ENCODE data around the gene ART5. TPM values are rescaled to one million over a fixed set of nuclear protein-coding genes. Genes with fewer than 3 reads are reported as not detected.

ART5 gene
- total RNA-seq, 4 donors from 2014 or later = 0.76 TPM; not detected in 3

DNA sequence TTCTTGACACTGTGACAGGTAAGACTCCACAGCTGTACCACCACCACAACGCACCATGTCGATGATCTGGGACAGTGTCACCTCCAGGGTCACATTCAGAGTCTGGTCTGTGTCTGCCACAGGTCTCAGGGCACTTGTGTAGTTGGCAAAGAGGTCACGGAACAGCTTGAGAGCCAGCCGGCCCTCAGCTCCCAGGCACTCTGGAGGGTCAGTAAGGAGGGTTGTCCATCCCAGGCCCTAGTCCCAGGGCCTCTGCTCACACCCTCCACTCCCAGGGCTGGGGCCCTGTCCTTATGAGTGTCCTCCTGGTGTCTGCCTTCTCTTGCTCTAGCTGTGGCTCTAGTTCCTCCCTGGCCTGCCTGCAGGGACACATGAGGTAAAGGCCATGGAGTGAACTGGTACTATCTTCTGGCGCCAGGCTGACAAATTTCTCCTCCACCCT, 28.0 kb upstream of the ART5 start:
- Histone ChIP-seq H3K27ac (no peak overlapping the region), H3K4me3 (no peak overlapping the region), H3K36me3 (peaks cover 5 to 100% (median 22%) of the 10 kb centered on the region in 3 donors), H3K9me3 (no peaks in the 10 kb centered on the region), H3K27me3 (no peaks in the 10 kb centered on the region), H3K4me1 (no peaks in the 10 kb centered on the region)
- no peak for TF ChIP-seq POLR2A (IDR thresholded peaks at IDR 0.05)
- TF ChIP-seq, protein P1, sequence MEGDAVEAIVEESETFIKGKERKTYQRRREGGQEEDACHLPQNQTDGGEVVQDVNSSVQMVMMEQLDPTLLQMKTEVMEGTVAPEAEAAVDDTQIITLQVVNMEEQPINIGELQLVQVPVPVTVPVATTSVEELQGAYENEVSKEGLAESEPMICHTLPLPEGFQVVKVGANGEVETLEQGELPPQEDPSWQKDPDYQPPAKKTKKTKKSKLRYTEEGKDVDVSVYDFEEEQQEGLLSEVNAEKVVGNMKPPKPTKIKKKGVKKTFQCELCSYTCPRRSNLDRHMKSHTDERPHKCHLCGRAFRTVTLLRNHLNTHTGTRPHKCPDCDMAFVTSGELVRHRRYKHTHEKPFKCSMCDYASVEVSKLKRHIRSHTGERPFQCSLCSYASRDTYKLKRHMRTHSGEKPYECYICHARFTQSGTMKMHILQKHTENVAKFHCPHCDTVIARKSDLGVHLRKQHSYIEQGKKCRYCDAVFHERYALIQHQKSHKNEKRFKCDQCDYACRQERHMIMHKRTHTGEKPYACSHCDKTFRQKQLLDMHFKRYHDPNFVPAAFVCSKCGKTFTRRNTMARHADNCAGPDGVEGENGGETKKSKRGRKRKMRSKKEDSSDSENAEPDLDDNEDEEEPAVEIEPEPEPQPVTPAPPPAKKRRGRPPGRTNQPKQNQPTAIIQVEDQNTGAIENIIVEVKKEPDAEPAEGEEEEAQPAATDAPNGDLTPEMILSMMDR (IDR thresholded peaks at IDR 0.05) = no peak
- intact Hi-C loops (cut with DNase I) = no loop called here
- WGBS, 2 donors = 97 to 100% methylated on average over 5 of the region's 5 CpGs
- DNase-seq = no peak

DNA sequence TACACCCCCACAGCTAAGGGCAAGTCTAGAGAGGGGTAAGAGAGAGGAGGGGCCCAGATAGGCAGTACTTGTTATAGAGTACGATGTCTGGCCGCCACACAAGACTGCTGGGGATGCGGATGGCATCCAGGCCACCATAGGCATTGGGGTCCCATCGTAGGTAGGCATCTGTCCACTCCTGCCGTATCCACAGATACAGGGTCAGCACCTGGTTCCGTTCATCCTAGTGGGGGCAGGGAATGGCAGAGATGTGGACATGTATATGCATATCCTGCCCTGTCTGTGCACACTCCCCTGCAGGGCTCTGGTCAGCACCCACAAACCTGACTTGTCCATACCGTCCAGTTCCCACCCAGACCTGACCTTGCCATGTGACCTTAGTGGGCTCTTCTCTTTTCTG, 27.3 kb upstream of the ART5 start:
- H3K27ac ChIP-seq = no peak overlapping the region
- H3K36me3 ChIP-seq = peaks cover 5 to 100% (median 19%) of the 10 kb centered on the region in 3 donors
- WGBS, 2 donors = 88 to 92% methylated on average over 7 of the region's 7 CpGs
- no peaks in the 10 kb centered on the region for H3K4me1 ChIP-seq
- H3K9me3 ChIP-seq = no peaks in the 10 kb centered on the region
- H3K4me3 ChIP-seq = no peak overlapping the region
- DNase-seq = no peak
- TF ChIP-seq, protein P1 (IDR thresholded peaks at IDR 0.05) = no peak
- TF ChIP-seq POLR2A (IDR thresholded peaks at IDR 0.05) = no peak
- H3K27me3 ChIP-seq = no peaks in the 10 kb centered on the region
- intact Hi-C loops (cut with DNase I) = no loop called here

DNA sequence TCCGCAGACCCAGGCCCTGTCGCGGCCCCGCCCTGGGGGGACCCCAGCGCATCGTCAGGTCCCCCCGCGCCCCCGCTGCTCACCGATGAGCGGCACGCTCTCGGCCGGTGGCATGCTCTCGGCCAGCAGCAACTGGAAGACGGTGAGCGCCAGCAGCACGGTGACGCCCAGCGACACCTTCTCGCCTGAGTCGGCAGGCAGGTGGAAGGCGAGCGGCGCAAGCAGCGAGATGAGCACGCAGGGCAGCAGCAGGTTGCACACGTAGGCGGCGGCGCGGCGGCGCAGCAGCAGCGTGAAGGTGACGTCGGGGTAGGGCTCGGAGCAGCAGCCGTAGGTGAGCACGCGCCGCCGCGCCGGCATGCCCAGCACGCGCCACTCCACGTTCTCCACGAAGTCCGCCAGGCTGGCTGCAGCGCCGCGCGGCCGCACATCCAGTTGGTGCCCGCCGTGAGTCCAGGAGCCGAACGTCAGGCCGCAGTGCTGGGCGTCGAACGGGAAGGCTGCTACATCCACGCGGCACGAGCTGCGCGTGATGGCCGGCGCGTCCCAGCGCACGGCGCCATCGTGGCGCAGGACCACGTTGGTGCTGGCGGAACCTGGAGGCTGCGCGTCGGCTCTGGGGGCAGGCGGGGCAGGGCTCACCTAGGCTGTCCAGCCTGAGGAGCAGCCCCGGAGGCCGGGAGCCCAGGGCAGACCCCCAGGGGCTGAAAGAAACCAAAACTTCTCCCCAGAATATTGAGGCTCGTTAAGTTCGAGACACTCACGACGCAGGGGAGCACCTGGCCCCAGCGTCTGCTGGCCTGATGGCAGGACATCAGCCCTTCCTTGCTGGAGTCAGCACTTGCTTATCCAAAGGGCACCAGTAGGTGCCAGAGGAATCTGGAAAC, 25.6 kb upstream of the ART5 start:
- 93 to 100% methylated on average over 7 to 44 of the region's 89 CpGs for WGBS, 2 donors

DNA sequence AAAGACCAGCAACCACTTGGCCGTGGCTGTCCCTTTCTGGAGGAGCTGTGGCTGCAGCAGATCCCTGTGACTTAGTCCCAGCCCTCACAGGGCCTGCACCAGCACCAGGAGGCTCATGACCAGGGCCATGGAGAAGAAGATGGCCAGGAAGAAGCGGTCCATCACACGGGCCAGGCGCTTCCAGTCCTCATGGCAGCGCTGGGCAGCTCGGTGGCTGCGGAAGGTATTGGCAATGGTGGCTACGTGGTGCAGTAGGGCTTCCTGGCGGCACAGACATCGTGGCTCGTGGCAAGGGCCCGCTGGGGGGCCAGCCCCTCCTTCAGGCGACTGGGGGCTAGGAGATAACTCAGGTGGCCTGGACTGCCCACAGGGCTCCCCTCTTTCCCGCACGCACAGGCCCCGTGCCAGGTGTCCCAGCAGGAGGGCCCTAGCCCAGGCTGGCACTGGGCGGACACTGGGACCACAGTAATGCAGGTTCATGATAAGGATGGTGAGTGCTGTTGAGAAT, 24.3 kb upstream of the ART5 start:
- Histone ChIP-seq H3K27me3 (no peaks in the 10 kb centered on the region), H3K4me3 (no peak overlapping the region), H3K9me3 (no peaks in the 10 kb centered on the region), H3K36me3 (peaks cover 0 to 75% (median 10%) of the 10 kb centered on the region in 3 donors), H3K27ac (no peak overlapping the region), H3K4me1 (no peaks in the 10 kb centered on the region)
- TF ChIP-seq, protein P1 (IDR thresholded peaks at IDR 0.05) = no peak
- no peak for TF ChIP-seq POLR2A (IDR thresholded peaks at IDR 0.05)
- 95% methylated on average over 4 to 8 of the region's 17 CpGs for WGBS, 2 donors
- no peak for DNase-seq
- intact Hi-C loops (cut with DNase I) = no loop called here

More for the DNA sequence above, 25.6 kb upstream of the ART5 start:
- intact Hi-C loops (cut with DNase I) = no loop called here
- no peak overlapping the region for H3K27ac ChIP-seq
- no peak for TF ChIP-seq POLR2A (IDR thresholded peaks at IDR 0.05)
- TF ChIP-seq, protein P1 (IDR thresholded peaks at IDR 0.05) = no peak
- H3K4me1 ChIP-seq = no peaks in the 10 kb centered on the region
- H3K36me3 ChIP-seq = peaks cover 5 to 88% (median 10%) of the 10 kb centered on the region in 3 donors
- H3K27me3 ChIP-seq = no peaks in the 10 kb centered on the region
- no peak for DNase-seq
- no peak overlapping the region for H3K4me3 ChIP-seq
- H3K9me3 ChIP-seq = no peaks in the 10 kb centered on the region

DNA sequence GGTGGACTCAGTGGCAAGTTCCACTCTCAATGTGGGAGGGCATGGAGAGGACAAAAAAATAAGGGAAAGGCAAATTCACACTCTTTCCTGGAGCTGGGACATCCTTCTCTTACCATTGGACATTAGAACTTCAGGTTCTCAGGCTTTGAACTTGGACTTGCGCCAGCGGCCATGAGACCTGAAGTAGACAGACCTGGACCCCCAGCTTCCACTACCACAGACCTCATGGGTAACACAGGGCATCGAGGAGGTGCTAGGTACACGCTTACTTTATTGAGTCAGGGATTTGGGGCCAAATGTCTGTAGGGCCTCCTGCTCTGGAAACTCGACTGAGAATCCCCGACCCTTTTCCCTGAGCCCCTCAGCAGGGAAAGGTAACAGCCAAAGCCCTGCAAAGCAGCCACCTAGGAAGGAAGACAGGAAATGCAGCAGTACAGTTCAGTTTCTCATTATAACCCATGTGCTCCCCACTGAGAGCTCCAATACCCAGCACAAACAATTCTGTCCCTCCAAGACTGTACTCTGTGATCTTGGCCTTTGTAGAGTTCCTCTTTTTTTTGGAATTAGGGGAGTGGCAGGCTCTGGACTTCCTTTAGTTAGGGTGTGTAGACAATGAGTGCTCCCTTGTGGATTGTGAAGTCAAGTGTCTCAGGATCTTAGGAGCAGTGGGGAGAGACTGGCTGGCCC, 23.7 kb upstream of the ART5 start:
- peaks cover 0 to 69% (median 10%) of the 10 kb centered on the region in 3 donors for H3K36me3 ChIP-seq
- intact Hi-C loops (cut with DNase I) = no loop called here

More for the DNA sequence above, 23.7 kb upstream of the ART5 start:
- 100% methylated on average over 1 to 5 of the region's 6 CpGs for WGBS, 2 donors
- no peak for TF ChIP-seq POLR2A (IDR thresholded peaks at IDR 0.05)
- TF ChIP-seq, protein P1 (IDR thresholded peaks at IDR 0.05) = no peak
- no peak overlapping the region for H3K4me3 ChIP-seq
- no peak overlapping the region for H3K27ac ChIP-seq
- DNase-seq = no peak
- no peaks in the 10 kb centered on the region for H3K4me1 ChIP-seq
- H3K9me3 ChIP-seq = no peaks in the 10 kb centered on the region
- no peaks in the 10 kb centered on the region for H3K27me3 ChIP-seq
